Choroid plexus epithelial cell (primary cell): ENCODE results near the gene SLC27A6.
A peak's percentile ranks its signal among the peaks of the same experiment; 100 is the strongest.
"Not testable (repeated sequence)": the region's sequence is repeated elsewhere in the genome, so short reads cannot be mapped to it uniquely, and the experiment has no call there.

Source experiments
- DNase-seq: peaks from one replicate; pipeline ENCODE4 v3.0.0-alpha.2; 2010; ENCODE audit warnings: low read depth
- H3K4me3 ChIP-seq: 2 replicates; pipeline ENCODE4 v1.5.1; 2011; ENCODE audit warnings: low read depth, mild to moderate bottlenecking, control low read depth, low read length, moderate library complexity
- TF ChIP-seq, protein P1 (sequence below): conservative IDR thresholded peaks from 2 replicates; pipeline ENCODE4 v1.5.1; 2011; ENCODE audit warnings: low read depth, mild to moderate bottlenecking, control low read depth, inconsistent platforms, low read length, moderate library complexity

Gene SLC27A6, protein sequence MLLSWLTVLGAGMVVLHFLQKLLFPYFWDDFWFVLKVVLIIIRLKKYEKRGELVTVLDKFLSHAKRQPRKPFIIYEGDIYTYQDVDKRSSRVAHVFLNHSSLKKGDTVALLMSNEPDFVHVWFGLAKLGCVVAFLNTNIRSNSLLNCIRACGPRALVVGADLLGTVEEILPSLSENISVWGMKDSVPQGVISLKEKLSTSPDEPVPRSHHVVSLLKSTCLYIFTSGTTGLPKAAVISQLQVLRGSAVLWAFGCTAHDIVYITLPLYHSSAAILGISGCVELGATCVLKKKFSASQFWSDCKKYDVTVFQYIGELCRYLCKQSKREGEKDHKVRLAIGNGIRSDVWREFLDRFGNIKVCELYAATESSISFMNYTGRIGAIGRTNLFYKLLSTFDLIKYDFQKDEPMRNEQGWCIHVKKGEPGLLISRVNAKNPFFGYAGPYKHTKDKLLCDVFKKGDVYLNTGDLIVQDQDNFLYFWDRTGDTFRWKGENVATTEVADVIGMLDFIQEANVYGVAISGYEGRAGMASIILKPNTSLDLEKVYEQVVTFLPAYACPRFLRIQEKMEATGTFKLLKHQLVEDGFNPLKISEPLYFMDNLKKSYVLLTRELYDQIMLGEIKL

DNA sequence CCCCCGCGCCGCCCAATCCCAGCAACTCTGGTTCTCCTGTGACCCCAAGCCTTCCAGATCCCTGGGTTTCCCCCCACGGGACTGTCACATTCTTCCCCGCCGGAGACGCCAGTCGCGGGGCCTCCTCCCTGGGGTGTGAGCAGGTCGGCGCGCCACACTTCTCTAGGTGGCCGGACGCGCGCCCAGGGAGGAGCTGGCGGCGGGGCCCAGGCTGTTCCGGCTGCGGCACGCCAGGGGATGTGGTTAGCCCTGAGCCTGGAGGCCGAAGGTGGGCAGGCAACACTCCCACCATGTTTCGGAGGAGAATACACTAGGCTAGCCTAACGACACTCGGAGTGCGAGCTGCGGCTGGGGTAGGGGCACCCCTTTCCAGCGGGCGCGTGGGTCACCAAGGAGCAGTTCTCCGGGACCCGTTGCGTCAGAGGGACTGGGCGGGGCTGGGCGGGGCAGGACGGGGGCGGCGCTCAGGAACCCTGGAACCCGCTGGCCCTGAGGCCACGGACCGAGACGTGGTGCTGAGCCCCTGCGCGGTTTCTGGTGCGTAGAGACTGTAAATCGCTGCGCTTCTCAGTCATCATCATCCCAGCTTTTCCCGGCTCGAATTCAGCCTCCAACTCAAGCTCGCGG lies at the start of gene SLC27A6:
Gene SLC27A6 (plus strand): TSS at position 478 of the 627 bp plus-strand sequence. CDS start 650 bp downstream, outside the sequence.
- TF ChIP-seq, protein P1, sequence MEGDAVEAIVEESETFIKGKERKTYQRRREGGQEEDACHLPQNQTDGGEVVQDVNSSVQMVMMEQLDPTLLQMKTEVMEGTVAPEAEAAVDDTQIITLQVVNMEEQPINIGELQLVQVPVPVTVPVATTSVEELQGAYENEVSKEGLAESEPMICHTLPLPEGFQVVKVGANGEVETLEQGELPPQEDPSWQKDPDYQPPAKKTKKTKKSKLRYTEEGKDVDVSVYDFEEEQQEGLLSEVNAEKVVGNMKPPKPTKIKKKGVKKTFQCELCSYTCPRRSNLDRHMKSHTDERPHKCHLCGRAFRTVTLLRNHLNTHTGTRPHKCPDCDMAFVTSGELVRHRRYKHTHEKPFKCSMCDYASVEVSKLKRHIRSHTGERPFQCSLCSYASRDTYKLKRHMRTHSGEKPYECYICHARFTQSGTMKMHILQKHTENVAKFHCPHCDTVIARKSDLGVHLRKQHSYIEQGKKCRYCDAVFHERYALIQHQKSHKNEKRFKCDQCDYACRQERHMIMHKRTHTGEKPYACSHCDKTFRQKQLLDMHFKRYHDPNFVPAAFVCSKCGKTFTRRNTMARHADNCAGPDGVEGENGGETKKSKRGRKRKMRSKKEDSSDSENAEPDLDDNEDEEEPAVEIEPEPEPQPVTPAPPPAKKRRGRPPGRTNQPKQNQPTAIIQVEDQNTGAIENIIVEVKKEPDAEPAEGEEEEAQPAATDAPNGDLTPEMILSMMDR = no peak
- peak; percentile 8 for DNase-seq
- H3K4me3 ChIP-seq = peak within 1 kb of the TSS; percentile 48

DNA sequence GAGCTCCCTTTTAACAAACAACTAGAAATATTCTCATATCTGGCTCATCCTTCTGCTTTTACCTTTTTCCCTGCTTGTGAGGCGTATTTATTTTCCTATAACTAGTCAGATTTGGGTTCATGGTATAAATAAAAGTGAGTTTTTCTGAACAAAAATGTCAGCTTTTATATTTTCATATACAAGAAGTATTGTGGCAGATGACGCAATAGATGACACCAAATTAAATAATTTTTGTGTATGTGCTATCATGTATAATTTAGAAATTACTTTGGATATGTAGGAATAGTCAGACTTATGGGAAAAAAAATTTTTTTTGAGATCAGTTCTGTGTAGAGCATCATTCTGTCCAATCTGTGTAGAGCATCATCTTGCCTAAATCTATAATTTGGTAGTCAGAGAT lies 45.7 kb upstream of the SLC27A6 start:
- TF ChIP-seq, protein P1 = no peak
- no peak for DNase-seq
- no peak overlapping the region for H3K4me3 ChIP-seq

DNA sequence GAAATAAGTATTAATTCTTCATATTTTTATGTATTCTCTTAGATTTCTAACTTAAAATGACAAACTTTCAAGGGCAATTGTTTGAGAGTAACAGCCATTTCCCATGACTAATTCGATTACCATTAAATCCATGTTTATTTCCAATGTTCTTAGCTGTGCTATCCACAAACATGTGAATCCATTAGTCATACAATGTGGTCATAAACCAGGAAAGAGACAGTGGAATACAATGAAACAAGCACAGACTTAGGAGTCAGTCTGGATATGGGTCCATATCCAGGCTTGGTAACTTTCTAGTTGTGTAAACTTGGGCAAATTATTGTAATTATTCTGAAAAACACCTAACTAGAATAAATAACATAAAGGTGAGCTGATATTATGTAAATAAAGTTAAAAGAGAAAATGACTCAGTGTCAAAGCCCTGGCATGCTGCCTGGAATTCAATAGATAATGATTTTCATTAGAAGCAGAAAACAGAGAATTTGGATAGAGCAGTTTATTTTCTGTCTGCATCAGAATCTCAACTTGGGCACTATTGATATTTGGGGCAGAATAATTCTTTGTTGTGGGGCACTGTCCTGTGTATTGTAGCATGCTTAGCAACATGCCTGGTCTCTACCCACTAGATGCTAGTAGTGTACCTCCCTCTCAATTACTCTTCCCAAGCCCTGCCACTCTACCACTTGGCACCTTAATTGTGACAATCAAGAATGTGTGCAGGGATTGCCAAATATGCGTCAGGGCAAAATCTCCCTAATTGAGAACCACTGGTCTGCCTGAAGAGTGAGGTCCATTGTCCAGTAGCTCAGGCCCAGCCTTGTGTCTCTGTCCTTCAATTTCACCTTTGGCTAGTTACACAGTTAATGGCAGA lies 44.7 kb upstream of the SLC27A6 start:
- no peak overlapping the region for H3K4me3 ChIP-seq
- DNase-seq = peak; percentile 76
- TF ChIP-seq, protein P1 = no peak

DNA sequence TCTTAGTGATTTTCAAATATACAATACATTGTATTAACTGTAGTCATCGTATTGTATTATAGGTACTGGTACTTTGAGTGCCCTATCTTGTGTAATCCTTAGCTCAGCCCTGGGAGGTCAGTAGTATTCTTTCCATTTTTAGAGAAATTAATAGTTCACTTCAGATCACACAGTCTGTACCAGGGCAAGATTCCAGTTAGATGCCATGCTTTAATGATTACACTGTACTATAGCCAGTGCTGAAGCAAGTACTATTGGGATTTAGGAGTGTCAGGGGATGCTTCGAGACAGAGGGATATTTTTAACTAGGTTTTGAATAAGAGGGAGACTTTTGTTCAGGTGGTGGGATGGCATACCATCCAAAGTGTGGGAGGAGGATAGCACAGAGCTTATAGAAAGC lies 41.0 kb upstream of the SLC27A6 start:
- TF ChIP-seq, protein P1 = no peak
- DNase-seq = no peak
- H3K4me3 ChIP-seq = no peak overlapping the region

DNA sequence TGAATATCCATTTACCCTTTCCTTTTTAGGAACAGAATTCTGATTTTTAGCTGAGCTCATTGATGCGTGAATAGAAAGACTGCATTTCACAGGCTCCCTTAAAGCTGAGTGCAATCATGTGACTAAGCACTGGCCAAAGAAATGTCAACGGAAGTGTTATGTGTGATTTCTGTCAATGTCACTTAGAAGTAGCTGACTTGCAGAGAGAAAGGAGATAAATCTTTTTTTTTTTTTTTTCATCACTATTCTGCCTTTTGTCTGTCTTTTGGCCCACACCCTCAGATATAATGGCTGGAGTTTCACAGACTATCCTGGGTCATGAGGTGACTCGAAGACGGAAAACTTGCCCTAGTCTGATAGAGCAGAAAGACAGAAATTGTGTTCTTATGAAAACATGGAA lies 39.3 kb upstream of the SLC27A6 start:
- H3K4me3 ChIP-seq = no peak overlapping the region
- no peak for DNase-seq
- TF ChIP-seq, protein P1 = no peak

DNA sequence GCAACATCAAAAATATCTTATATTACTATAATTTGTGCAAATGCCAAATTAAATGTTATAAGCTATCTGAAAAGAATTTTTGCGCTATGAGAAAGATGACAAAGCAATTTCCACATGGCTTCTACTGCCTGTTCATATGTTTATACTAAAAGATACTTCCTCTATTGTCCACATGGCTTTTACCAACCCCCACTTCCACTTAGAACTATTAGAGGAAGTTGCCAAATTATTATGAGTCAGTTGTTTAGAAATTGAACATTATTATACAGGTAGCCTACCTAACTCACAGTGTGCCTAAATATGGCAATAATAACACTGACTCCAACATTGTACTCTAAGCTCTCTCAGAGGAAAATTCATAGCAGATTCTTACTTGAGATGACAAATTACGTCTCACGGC lies 37.6 kb upstream of the SLC27A6 start:
- TF ChIP-seq, protein P1 = no peak
- no peak for DNase-seq
- H3K4me3 ChIP-seq = no peak overlapping the region

DNA sequence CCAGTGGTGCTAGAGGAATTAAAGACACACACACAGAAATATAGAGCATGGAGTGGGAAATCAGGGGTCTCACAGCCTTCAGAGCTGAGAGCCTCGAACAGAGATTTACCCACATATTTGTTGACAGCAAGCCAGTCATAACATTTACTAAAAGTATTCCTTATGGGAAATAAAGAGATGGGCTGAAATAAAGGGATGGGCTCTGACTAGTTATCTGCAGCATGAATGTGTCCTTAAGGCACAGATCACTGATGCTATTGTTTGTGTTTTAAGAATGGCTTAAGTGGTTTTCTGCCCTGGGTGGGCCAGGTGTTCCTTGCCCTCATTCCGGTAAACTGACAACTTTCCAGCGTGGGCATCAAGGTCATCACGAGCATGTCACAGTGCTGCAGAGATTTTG lies 33.1 kb upstream of the SLC27A6 start:
- not testable (repeated sequence) for DNase-seq, H3K4me3 ChIP-seq

DNA sequence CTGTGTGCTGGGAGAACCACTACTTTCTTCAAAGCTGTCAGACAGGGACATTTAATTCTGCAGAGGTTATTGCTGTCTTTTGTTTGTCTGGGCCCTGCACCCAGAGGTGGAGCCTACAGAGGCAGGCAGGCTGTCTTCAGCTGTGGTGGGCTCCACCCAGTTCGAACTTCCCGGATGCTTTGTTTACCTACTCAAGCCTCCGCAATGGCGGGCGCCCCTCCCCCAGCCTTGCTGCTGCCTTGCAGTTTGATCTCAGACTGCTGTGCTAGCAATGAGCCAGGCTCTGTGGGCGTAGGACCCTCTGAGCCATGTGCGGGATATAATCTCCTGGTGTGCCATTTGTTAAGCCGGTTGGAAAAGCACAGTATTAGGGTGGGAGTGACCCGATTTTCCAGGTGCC lies 22.2 kb upstream of the SLC27A6 start:
- DNase-seq, H3K4me3 ChIP-seq: not testable (repeated sequence)
